Measurements from ENCODE around the gene RPL18.

RPL18 gene

GRCh38 chr19:48595833-48596232, 23.1 kb downstream of the RPL18 start:
- no peaks in the 10 kb centered on the region for H3K27me3 ChIP-seq (replicated peaks; ENCODE audit: control insufficient read depth, insufficient read depth, low read length)
- DNase-seq (ENCODE audit: extremely low read depth, insufficient read length), result no peak
- no peak for TF ChIP-seq CTCF (IDR thresholded peaks at IDR 0.05; ENCODE audit: insufficient read depth, low read length, poor library complexity, severe bottlenecking)

GRCh38 chr19:48595171-48595570, 23.8 kb downstream of the RPL18 start:
- Histone ChIP-seq H3K4me3 (replicated peaks; ENCODE audit: low read depth, low read length) (no peak overlapping the region), H3K36me3 (ENCODE audit: control insufficient read depth, insufficient read depth, low read length) (no peaks in the 10 kb centered on the region), H3K27me3 (replicated peaks; ENCODE audit: control insufficient read depth, insufficient read depth, low read length) (no peaks in the 10 kb centered on the region)
- no peak for DNase-seq (ENCODE audit: extremely low read depth, insufficient read length)
- no peak for TF ChIP-seq CTCF (IDR thresholded peaks at IDR 0.05; ENCODE audit: insufficient read depth, low read length, poor library complexity, severe bottlenecking)

More at GRCh38 chr19:48595833-48596232, 23.1 kb downstream of the RPL18 start:
- H3K36me3 ChIP-seq (ENCODE audit: control insufficient read depth, insufficient read depth, low read length), result no peaks in the 10 kb centered on the region
- no peak overlapping the region for H3K4me3 ChIP-seq (replicated peaks; ENCODE audit: low read depth, low read length)

- DNase-seq (ENCODE audit: extremely low read depth, insufficient read length), result no peak
- TF ChIP-seq CTCF (IDR thresholded peaks at IDR 0.05; ENCODE audit: insufficient read depth, low read length, poor library complexity, severe bottlenecking), result no peak
- H3K4me3 ChIP-seq (replicated peaks; ENCODE audit: low read depth, low read length), result no peak overlapping the region
- no peaks in the 10 kb centered on the region for H3K36me3 ChIP-seq (ENCODE audit: control insufficient read depth, insufficient read depth, low read length)
- H3K27me3 ChIP-seq (replicated peaks; ENCODE audit: control insufficient read depth, insufficient read depth, low read length), result no peaks in the 10 kb centered on the region; the same call in 1 of the 2 replicates
Observed at GRCh38 chr19:48591021-48591420, 28.0 kb downstream of the RPL18 start.

- DNase-seq (ENCODE audit: extremely low read depth, insufficient read length), result peak; percentile 78
- no peaks in the 10 kb centered on the region for H3K36me3 ChIP-seq (ENCODE audit: control insufficient read depth, insufficient read depth, low read length)
- peak; percentile 99 for TF ChIP-seq CTCF (IDR thresholded peaks at IDR 0.05; ENCODE audit: insufficient read depth, low read length, poor library complexity, severe bottlenecking)
- peak overlapping the region; percentile 6; the same call in 1 of the 2 replicates for H3K4me3 ChIP-seq (replicated peaks; ENCODE audit: low read depth, low read length)
- no peaks in the 10 kb centered on the region; the same call in 1 of the 2 replicates for H3K27me3 ChIP-seq (replicated peaks; ENCODE audit: control insufficient read depth, insufficient read depth, low read length)
Observed at GRCh38 chr19:48588670-48589401, 30.1 kb downstream of the RPL18 start.

- DNase-seq (ENCODE audit: extremely low read depth, insufficient read length), result no peak
- TF ChIP-seq CTCF (IDR thresholded peaks at IDR 0.05; ENCODE audit: insufficient read depth, low read length, poor library complexity, severe bottlenecking), result no peak
- H3K4me3 ChIP-seq (replicated peaks; ENCODE audit: low read depth, low read length), result no peak overlapping the region
- H3K27me3 ChIP-seq (replicated peaks; ENCODE audit: control insufficient read depth, insufficient read depth, low read length), result no peaks in the 10 kb centered on the region; the same call in 1 of the 2 replicates
- H3K36me3 ChIP-seq (ENCODE audit: control insufficient read depth, insufficient read depth, low read length), result no peaks in the 10 kb centered on the region
Observed at GRCh38 chr19:48587387-48587786, 31.6 kb downstream of the RPL18 start.
